ENCODE results near the gene ITGA11.

ITGA11 gene

GRCh38 chr15:68386587-68387288 is 45.2 kb downstream of the ITGA11 start:
- no peak for DNase-seq

- DNase-seq, result no peak
Measured at GRCh38 chr15:68385671-68386586, 46.0 kb downstream of the ITGA11 start.

GRCh38 chr15:68385240-68385561 is 46.8 kb downstream of the ITGA11 start:
- DNase-seq, result no peak

- no peak for DNase-seq
Measured at GRCh38 chr15:68384451-68385239, 47.3 kb downstream of the ITGA11 start.

- DNase-seq, result peak; percentile 50
Measured at GRCh38 chr15:68383161-68384074, 48.5 kb downstream of the ITGA11 start.

- DNase-seq, result no peak
Measured at GRCh38 chr15:68382286-68383007, 49.5 kb downstream of the ITGA11 start.

GRCh38 chr15:68380456-68380855 is 51.5 kb downstream of the ITGA11 start:
- no peak for DNase-seq

GRCh38 chr15:68379759-68380290 is 52.1 kb downstream of the ITGA11 start:
- no peak for DNase-seq

GRCh38 chr15:68379058-68379758 is 52.8 kb downstream of the ITGA11 start:
- no peak for DNase-seq

GRCh38 chr15:68378595-68378994 is 53.4 kb downstream of the ITGA11 start:
- DNase-seq, result no peak

GRCh38 chr15:68377766-68378165 is 54.2 kb downstream of the ITGA11 start:
- DNase-seq, result no peak

- DNase-seq, result no peak
Measured at GRCh38 chr15:68376447-68377060, 55.4 kb downstream of the ITGA11 start.

- DNase-seq, result no peak
Measured at GRCh38 chr15:68375716-68376220, 56.2 kb downstream of the ITGA11 start.

- DNase-seq, result no peak
Measured at GRCh38 chr15:68375191-68375631, 56.8 kb downstream of the ITGA11 start.

- DNase-seq, result no peak
Measured at GRCh38 chr15:68374168-68374745, 57.7 kb downstream of the ITGA11 start.

GRCh38 chr15:68373028-68373427 is 58.9 kb downstream of the ITGA11 start:
- DNase-seq, result no peak

GRCh38 chr15:68372291-68372811 is 59.6 kb downstream of the ITGA11 start:
- DNase-seq, result no peak

GRCh38 chr15:68371851-68372250 is 60.1 kb downstream of the ITGA11 start:
- DNase-seq, result no peak

GRCh38 chr15:68371160-68371559 is 60.8 kb downstream of the ITGA11 start:
- DNase-seq, result no peak

Data from CD4-positive, alpha-beta T cell treated with Interleukin-17A for 4 hours (primary cell).